Left cardiac atrium (tissue), 4 donors: ENCODE results near the gene PSME2. TPM values are rescaled to one million over a fixed set of nuclear protein-coding genes. Genes with fewer than 3 reads are reported as not detected.
"Not testable (repeated sequence)": the region's sequence is repeated elsewhere in the genome, so short reads cannot be mapped to it uniquely, and the experiment has no call there.

ENCODE experiments used
- ATAC-seq, 2 donors: fragments of 200-7000 bp; cut with Tn5 transposase; one replicate each; pipeline ENCODE4 v1.9.1; 2020; ENCODE audit warnings: mild to moderate bottlenecking in 2 of 2, moderate library complexity in 2 of 2
- DNase-seq: peaks from one replicate; pipeline ENCODE4 v3.0.0-alpha.2; 2020
- intact Hi-C, 2 donors: fragments of 100-400 bp; cut with DNase I; formaldehyde crosslinking; loops; one replicate each; pipeline versions ENCODE4 v1.14.1 to v1.15.1; 2022 to 2023
- total RNA-seq, 2 donors: library from RNA; stranded (reverse); fragmentation: NEBNext Ultra II Directional; extraction: Animal tissue kit (Norgen Biotek cat#: 25700); gene quantifications; one replicate each; pipeline ENCODE4 v1.2.1, GENCODE V29; 2021
- donor health status: DM: no; HTN: yes; CAD: no.
- donor health status: DM: no; HTN: yes; CAD: no; lungs with severe emphysema.
- donor health status: DM: yes; HTN: yes; CAD: no.
- donor health status: Dilated cardiomyopathy.

Gene PSME2
- total RNA-seq, 2 donors from 2014 or later = 65.5 to 84.2 TPM

GRCh38 chr14:24123424-24124417, 22.7 kb downstream of the PSME2 start:
- intact Hi-C loops = no loop called here
- ATAC-seq (no peak), DNase-seq (no peak)

DNA sequence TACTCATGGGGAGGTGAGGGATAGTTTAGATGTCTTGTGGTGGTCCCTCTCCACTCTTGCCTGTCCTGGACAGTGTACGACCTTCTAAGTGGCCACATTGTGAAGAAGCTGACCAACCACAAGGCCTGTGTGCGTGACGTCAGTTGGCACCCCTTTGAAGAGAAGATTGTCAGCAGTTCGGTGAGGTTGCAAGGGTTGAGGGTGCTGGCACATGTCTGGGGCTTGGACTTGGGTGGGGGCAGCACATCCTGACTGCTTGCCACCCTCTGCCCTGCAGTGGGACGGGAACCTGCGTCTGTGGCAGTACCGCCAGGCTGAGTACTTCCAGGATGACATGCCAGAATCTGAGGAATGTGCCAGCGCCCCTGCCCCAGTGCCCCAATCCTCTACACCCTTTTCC, 23.5 kb downstream of the PSME2 start:
- DNase-seq = no peak
- no peak for ATAC-seq
- intact Hi-C loops = no loop called here

- ATAC-seq (no peak), DNase-seq (no peak)
- intact Hi-C loops = no loop called here
Measured at GRCh38 chr14:24122416-24122815, 24.0 kb downstream of the PSME2 start.

DNA sequence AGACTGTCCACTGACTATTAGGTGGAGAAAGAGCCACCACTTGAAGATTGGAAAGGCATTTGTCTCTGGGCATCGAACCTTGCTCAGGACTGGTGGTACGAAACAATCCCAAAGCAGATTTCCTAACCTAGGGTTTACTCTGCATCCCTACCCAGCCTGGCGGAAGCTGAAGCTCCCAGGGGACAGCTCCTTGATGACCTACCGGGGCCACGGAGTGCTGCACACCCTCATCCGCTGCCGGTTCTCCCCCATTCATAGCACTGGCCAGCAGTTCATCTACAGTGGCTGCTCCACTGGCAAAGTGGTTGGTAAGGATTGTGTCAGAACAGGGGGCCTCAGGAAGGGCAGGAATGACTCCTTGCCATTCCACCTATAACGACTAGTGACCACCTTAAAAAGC, 25.2 kb downstream of the PSME2 start:
- intact Hi-C loops = no loop called here
- no peak for ATAC-seq
- no peak for DNase-seq

- ATAC-seq (no peak), DNase-seq (no peak)
- intact Hi-C loops = no loop called here
Measured at GRCh38 chr14:24119691-24120090, 26.7 kb downstream of the PSME2 start.

DNA sequence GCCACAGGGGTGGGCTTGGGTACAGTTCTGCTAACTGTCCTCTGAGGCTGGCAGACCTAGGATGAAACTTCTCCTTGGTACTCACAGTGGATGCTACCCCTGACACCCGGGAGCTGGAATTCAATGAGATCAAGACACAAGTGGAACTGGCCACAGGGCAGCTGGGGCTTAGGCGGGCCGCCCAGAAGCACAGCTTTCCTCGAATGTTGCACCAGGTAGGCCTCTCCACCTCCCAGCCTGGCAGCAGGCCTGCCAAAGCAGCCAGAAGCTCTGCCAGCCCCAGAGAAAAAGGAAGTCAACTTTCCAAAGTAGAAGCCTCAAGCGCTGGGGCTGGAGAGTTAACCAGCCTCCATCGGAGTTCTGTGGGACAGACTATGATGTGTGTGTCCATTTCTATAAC, 29.2 kb downstream of the PSME2 start:
- DNase-seq = no peak
- no peak for ATAC-seq
- intact Hi-C loops = no loop called here

GRCh38 chr14:24116128-24116814, 30.1 kb downstream of the PSME2 start:
- DNase-seq (no peak), ATAC-seq (no peak)
- intact Hi-C loops = no loop called here

DNA sequence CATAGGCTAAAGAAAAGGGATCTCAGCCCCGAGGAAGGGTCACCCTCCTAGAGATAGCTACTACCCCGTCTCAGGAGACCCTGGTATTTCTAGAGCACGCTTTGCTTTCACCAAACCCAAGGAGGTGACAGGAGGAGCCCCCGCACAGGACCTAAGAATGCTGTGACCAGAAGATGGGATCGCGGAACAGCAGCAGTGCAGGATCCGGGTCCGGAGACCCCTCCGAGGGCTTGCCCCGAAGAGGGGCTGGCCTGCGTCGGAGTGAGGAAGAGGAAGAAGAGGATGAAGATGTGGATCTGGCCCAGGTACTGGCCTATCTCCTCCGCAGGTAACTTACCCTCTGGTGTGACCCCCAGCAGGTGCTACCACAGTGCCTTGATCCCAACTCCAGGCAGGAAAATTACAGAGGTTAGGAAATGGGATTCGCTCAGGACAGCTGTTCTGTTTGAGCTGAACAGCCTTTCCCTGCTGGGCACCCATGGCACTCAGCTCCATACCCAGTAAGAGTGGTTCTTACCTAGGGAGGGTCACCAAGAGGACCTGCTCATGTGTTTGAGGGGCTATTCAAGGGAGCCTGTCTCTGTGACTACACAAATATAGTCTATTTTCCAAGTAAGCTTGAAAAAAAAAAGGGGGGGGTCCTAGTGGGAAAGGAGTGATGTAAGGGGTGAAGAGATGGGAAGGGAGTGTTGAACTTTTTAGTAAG, 30.8 kb downstream of the PSME2 start:
- intact Hi-C loops = no loop called here
- no peak for DNase-seq
- no peak for ATAC-seq

DNA sequence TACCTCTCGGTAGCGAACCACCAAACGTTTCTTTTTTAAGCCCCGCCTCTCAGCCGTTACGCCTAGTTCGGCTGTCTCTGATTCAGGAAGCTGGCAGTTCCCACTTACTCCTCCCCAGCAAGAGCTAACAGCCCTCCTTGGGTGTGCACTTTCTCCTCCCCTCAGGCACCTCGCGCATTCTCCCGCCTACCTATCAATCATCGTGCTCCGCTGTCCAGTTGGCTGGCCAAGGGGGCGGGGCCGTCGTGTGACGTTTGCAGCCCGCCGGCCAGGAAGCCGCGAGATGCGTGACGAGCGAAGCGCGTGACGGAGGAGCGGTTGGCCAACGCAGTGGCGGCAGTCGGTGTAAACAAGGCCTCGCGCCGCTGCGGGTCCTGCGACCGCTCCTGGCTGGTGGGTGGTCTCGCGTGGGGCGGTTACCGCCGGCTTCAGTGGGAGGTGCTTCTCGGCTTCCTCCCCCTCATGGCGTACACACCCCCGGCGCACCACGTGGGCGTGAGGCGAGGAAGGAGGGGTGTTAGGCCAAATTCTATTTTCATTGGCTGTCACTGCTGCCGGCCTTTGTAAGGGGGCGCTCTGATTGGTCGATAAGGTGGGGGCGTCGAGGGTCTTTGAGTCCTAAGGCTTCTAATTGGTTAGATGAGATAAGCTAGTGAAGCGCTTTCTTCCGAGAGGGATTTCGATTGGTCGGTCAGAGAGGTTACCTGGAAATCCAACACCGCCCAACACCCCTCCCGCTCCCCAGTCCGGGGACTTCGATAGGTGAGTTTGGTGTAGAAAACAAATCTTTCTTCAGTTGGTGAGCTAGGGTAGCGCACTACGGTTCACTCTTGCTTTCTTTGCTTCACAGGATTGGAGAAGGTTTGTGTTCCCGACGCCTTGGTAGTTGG, 31.6 kb downstream of the PSME2 start, which contains the start of the genes DCAF11 and NRL:
TSS of gene DCAF11 (plus strand) at position 246 of the 890 bp plus-strand sequence. CDS start 818 bp downstream, outside the sequence.
TSS of gene NRL (minus strand) at position 418 of the 890 bp plus-strand sequence. CDS start 32,101 bp downstream, outside the sequence.
- intact Hi-C loops = loop anchor here in 1 of 2 donors (5.0 kb wide), 1 partner anchor 33 kb away; the partner anchor contains the start of genes PSME2 and RNF31
- ATAC-seq (peak; percentile 94 to 97), DNase-seq (peak; percentile 98)

GRCh38 chr14:24113801-24114531, 32.4 kb downstream of the PSME2 start:
- peak; percentile 55 to 61 for ATAC-seq
- intact Hi-C loops = loop anchor here in 1 of 2 donors (5.0 kb wide), 1 partner anchor 33 kb away; the partner anchor contains the start of genes PSME2 and RNF31
- DNase-seq = peak; percentile 89

DNA sequence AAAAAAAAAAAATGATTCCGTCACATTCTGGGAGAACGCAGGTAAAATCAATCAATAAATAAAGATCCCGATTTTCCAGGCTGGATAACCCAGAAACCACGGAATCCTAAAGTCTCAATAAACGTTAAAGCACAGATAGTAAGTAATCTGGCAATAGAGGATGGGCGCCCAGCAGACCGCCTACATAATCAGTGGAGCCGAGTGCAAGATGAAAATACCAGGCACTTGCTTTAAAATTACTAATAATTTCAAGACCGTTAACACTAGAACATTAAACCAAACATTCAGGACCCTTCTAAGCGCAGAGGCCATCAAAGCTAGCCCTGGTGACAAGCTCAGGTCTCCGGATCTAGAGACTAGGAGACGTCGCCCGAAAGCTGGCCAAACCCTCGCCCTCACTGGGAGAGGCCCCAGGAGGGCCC, 33.0 kb downstream of the PSME2 start:
- DNase-seq (no peak), ATAC-seq (peak in 1 of 2 donors; percentile 1)
- intact Hi-C loops = loop anchor here in 1 of 2 donors (5.0 kb wide), 1 partner anchor 34 kb away; the partner anchor contains the start of genes PSME2 and RNF31

DNA sequence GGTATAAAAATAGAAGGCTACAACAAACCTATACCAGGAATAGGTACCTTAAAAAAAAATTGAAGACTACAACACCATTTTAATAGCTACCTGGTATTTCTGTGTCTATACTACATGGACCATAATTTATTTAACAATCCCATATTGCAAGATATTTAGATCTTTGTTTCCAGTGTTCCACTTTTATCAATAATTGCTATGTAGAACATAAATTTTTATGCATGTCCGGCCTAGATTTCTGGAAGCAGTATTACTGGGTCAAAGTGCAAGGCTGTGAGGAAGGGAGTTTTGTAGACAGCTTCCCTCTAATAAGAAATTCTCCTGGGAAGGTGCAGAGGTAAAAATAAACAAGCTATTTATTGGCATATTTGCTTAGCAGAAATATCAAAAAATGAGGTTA, 35.9 kb downstream of the PSME2 start:
- ATAC-seq (no peak), DNase-seq (no peak)
- intact Hi-C loops = loop anchor here in 1 of 2 donors (5.0 kb wide), 1 partner anchor 37 kb away; the partner anchor contains the start of genes PSME2 and RNF31

GRCh38 chr14:24110060-24110459, 36.4 kb downstream of the PSME2 start:
- intact Hi-C loops = loop anchor here in 1 of 2 donors (5.0 kb wide), 1 partner anchor 37 kb away; the partner anchor contains the start of genes PSME2 and RNF31
- ATAC-seq (no peak), DNase-seq (no peak)

DNA sequence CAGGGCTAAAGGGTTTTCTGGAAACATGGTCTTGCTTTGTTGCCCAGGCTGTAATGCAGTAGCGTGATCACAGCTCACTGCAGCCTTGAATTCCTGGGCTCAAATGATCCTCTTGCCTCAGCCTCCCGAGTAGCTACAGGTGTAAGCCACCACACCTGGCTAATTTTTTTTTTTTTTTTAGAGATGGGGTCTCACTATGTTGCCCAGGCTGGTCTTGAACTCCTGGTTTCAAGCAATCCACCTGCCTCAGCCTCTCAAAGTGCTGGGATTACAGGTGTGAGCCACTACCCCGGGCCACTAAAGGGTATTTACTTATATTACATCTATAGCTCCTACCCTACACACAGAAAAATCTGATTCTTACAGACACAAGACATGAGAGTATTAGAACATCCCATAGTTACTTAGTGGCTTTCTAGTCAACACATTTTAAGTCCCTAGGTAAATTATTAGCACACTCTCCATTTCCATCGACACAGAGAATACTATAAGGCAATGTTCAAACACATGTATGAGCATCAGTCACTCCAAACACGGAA, 38.0 kb downstream of the PSME2 start:
- DNase-seq (no peak), ATAC-seq (no peak)
- intact Hi-C loops = loop anchor here in 1 of 2 donors (5.0 kb wide), 1 partner anchor 51 kb away; no protein-coding TSS in a partner anchor

- ATAC-seq = no peak
- intact Hi-C loops = loop anchor here in 1 of 2 donors (5.0 kb wide), 1 partner anchor 49 kb away; no protein-coding TSS in a partner anchor
- no peak for DNase-seq
Measured at GRCh38 chr14:24106672-24107271, 39.6 kb downstream of the PSME2 start.

- not testable (repeated sequence) for DNase-seq, ATAC-seq
- intact Hi-C loops = loop anchor here in 1 of 2 donors (5.0 kb wide), 1 partner anchor 48 kb away; no protein-coding TSS in a partner anchor
Measured at GRCh38 chr14:24105609-24106239, 40.7 kb downstream of the PSME2 start.
